ENCODE measurements around the gene BMP7. TPM values are rescaled to one million over a fixed set of nuclear protein-coding genes. Genes with fewer than 3 reads are reported as not detected.

Gene BMP7
- total and polyA plus RNA-seq, 2 donors (not counting 3 experiments of a cell fraction or from before 2014, with no cell fraction given) = not detected

- no peaks in the 10 kb centered on the region for H3K27me3 ChIP-seq (ENCODE audit: control insufficient read depth in 2 of 2, insufficient read depth in 2 of 2, low read length in 2 of 2)
- H3K9me1 ChIP-seq (replicated peaks; ENCODE audit: control insufficient read depth, extremely low read depth, insufficient read depth, low read length) = no peaks in the 10 kb centered on the region
- DNase-seq (ENCODE audit: low read depth, low spot score) (no peak), FAIRE-seq (no peak)
- TF ChIP-seq POLR2AphosphoS5 (IDR thresholded peaks at IDR 0.05; ENCODE audit: insufficient read depth, low read depth, low read length) = no peak
- TF ChIP-seq EZH2 (IDR thresholded peaks at IDR 0.05; ENCODE audit: borderline replicate concordance, low read depth, low read length, severe bottlenecking) = no peak
- no peak for TF ChIP-seq CTCF (IDR thresholded peaks at IDR 0.05; ENCODE audit: extremely low read depth in 1 of 2, insufficient read depth in 1 of 2, low read depth in 1 of 2, low read length in 2 of 2)
- TF ChIP-seq POLR2A (IDR thresholded peaks at IDR 0.05; ENCODE audit: low read depth, low read length) = no peak
- H3K9me3 ChIP-seq (replicated peaks; ENCODE audit: control insufficient read depth, insufficient read depth, low read length) = peaks cover 2% of the 10 kb centered on the region
- no peak overlapping the region for H3K9ac ChIP-seq (replicated peaks; ENCODE audit: extremely low read depth, insufficient read depth, low read length)
- no TSS peak for BruUV-seq (replicated peaks)
- no peaks in the 10 kb centered on the region for H3K36me3 ChIP-seq (ENCODE audit: control insufficient read depth in 2 of 2, extremely low read depth in 1 of 2, insufficient read depth in 2 of 2, low read length in 2 of 2)
- no peak overlapping the region for H3K4me3 ChIP-seq (replicated peaks in 1 of 3; ENCODE audit: insufficient read depth in 1 of 3, low read depth in 1 of 3, low read length in 3 of 3)
- dilution Hi-C loops (cut with MboI; ENCODE audit: extremely low pct_ligation_motif_present, low sequenced_read_pairs) (no loop called here), intact Hi-C loops (cut with micrococcal nuclease) (no loop called here)
- ChIA-PET CTCF (no interaction called here), POLR2A (no interaction called here)
- H3K27ac ChIP-seq (ENCODE audit: insufficient read depth, low read depth, low read length) = no peak overlapping the region
- H3K4me1 ChIP-seq (ENCODE audit: control insufficient read depth, extremely low read depth, insufficient read depth, low read length) = no peaks in the 10 kb centered on the region
- no peaks in the 10 kb centered on the region for H3K79me2 ChIP-seq (ENCODE audit: control insufficient read depth, insufficient read depth, low read length)
- H4K20me1 ChIP-seq (replicated peaks; ENCODE audit: control insufficient read depth, extremely low read depth, insufficient read depth, low read length) = no peaks in the 10 kb centered on the region
- H2AFZ ChIP-seq (ENCODE audit: low read depth, low read length) = no peak overlapping the region
- H3K4me2 ChIP-seq (ENCODE audit: insufficient read depth, low read length) = no peak overlapping the region
These were observed 91.7 kb downstream of the BMP7 start for GRCh38 chr20:57174737-57175136.

- TF ChIP-seq MYC (IDR thresholded peaks at IDR 0.05; ENCODE audit: low read depth, low read length) (no peak), POLR2AphosphoS5 (IDR thresholded peaks at IDR 0.05; ENCODE audit: insufficient read depth, low read depth, low read length) (no peak), CTCF (IDR thresholded peaks at IDR 0.05; ENCODE audit: extremely low read depth in 1 of 2, insufficient read depth in 1 of 2, low read depth in 1 of 2, low read length in 2 of 2) (no peak), POLR2A (IDR thresholded peaks at IDR 0.05; ENCODE audit: low read depth, low read length) (no peak), EZH2 (IDR thresholded peaks at IDR 0.05; ENCODE audit: borderline replicate concordance, low read depth, low read length, severe bottlenecking) (no peak), MAX (IDR thresholded peaks at IDR 0.05; ENCODE audit: insufficient read depth, insufficient read length) (no peak)
- Histone ChIP-seq H4K20me1 (replicated peaks; ENCODE audit: control insufficient read depth, extremely low read depth, insufficient read depth, low read length) (no peaks in the 10 kb centered on the region), H3K9me1 (replicated peaks; ENCODE audit: control insufficient read depth, extremely low read depth, insufficient read depth, low read length) (no peaks in the 10 kb centered on the region), H3K9ac (replicated peaks; ENCODE audit: extremely low read depth, insufficient read depth, low read length) (no peak overlapping the region), H3K4me3 (replicated peaks in 1 of 3; ENCODE audit: insufficient read depth in 1 of 3, low read depth in 1 of 3, low read length in 3 of 3) (no peak overlapping the region), H3K9me3 (replicated peaks; ENCODE audit: control insufficient read depth, insufficient read depth, low read length) (peaks cover 2% of the 10 kb centered on the region), H3K27ac (ENCODE audit: insufficient read depth, low read depth, low read length) (no peak overlapping the region), H3K4me1 (ENCODE audit: control insufficient read depth, extremely low read depth, insufficient read depth, low read length) (no peaks in the 10 kb centered on the region), H3K79me2 (ENCODE audit: control insufficient read depth, insufficient read depth, low read length) (no peaks in the 10 kb centered on the region), H3K4me2 (ENCODE audit: insufficient read depth, low read length) (no peak overlapping the region), H3K27me3 (ENCODE audit: control insufficient read depth in 2 of 2, insufficient read depth in 2 of 2, low read length in 2 of 2) (no peaks in the 10 kb centered on the region), H3K36me3 (ENCODE audit: control insufficient read depth in 2 of 2, extremely low read depth in 1 of 2, insufficient read depth in 2 of 2, low read length in 2 of 2) (no peaks in the 10 kb centered on the region), H2AFZ (ENCODE audit: low read depth, low read length) (no peak overlapping the region)
- ChIA-PET CTCF (no interaction called here), POLR2A (no interaction called here)
- dilution Hi-C loops (cut with MboI; ENCODE audit: extremely low pct_ligation_motif_present, low sequenced_read_pairs) = no loop called here
- no peak for DNase-seq (ENCODE audit: low read depth, low spot score)
- FAIRE-seq = no peak
- no TSS peak for BruUV-seq (replicated peaks)
- intact Hi-C loops (cut with micrococcal nuclease) = no loop called here
These were observed 92.5 kb downstream of the BMP7 start for GRCh38 chr20:57173986-57174385.

All from endothelial cell of umbilical vein (primary cell).